ENCODE results near the gene ATG4C. TPM values are rescaled to one million over a fixed set of nuclear protein-coding genes. Genes with fewer than 3 reads are reported as not detected.

The ATG4C gene
- total RNA-seq, 4 donors from 2014 or later: 0.85 to 32.2 (median 11.7) TPM

DNA sequence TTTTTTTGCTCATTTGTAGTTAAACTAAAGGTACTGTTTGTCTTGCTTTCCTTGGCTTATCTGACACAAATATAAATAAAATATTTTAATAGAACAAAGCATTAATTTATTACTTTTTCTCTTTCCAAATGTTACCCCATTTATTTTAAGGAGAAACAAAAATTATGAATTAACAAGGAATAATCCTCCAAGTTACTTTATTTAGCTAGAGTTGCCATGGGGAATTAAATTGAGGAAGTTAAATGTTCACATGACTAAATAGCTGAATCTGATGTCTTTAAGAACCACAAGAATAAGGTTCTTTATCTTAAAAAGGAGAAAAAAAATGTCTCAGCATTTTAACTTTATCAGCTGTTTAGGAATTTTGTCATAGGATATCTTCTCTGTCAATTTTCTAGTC is 12.3 kb downstream of the ATG4C start:
- no peaks in the 10 kb centered on the region for H3K27me3 ChIP-seq
- H3K4me1 ChIP-seq: peaks cover 0 to 1% (median 0%) of the 10 kb centered on the region in 4 donors
- H3K36me3 ChIP-seq: no peaks in the 10 kb centered on the region
- peak overlapping the region in 1 of 4 donors; percentile 38 for H3K27ac ChIP-seq
- H3K4me3 ChIP-seq: no peak overlapping the region
- no peak for TF ChIP-seq POLR2A (IDR thresholded peaks at IDR 0.05)
- TF ChIP-seq CTCF (IDR thresholded peaks at IDR 0.05): no peak
- DNase-seq: no peak
- no peaks in the 10 kb centered on the region for H3K9me3 ChIP-seq

GRCh38 chr1:62799688-62800087 is 15.8 kb downstream of the ATG4C start:
- no peak for TF ChIP-seq CTCF (IDR thresholded peaks at IDR 0.05)
- no peak for TF ChIP-seq POLR2A (IDR thresholded peaks at IDR 0.05)

GRCh38 chr1:62800281-62800680 is 16.3 kb downstream of the ATG4C start:
- peaks cover 0 to 4% (median 0%) of the 10 kb centered on the region in 4 donors for H3K4me1 ChIP-seq
- H3K9me3 ChIP-seq: no peaks in the 10 kb centered on the region
- DNase-seq: peak in 1 of 3 donors; percentile 37
- no peaks in the 10 kb centered on the region for H3K27me3 ChIP-seq
- no peaks in the 10 kb centered on the region for H3K36me3 ChIP-seq
- no peak overlapping the region for H3K4me3 ChIP-seq
- TF ChIP-seq POLR2A (IDR thresholded peaks at IDR 0.05) (no peak), CTCF (IDR thresholded peaks at IDR 0.05) (no peak)
- peak overlapping the region in 1 of 4 donors; percentile 74 for H3K27ac ChIP-seq

More at GRCh38 chr1:62799688-62800087, 15.8 kb downstream of the ATG4C start:
- peak overlapping the region in 1 of 4 donors; percentile 74 for H3K27ac ChIP-seq
- DNase-seq: no peak
- H3K4me3 ChIP-seq: no peak overlapping the region
- no peaks in the 10 kb centered on the region for H3K27me3 ChIP-seq
- H3K36me3 ChIP-seq: no peaks in the 10 kb centered on the region
- peaks cover 0 to 4% (median 0%) of the 10 kb centered on the region in 4 donors for H3K4me1 ChIP-seq
- no peaks in the 10 kb centered on the region for H3K9me3 ChIP-seq

GRCh38 chr1:62800825-62801306 is 16.9 kb downstream of the ATG4C start:
- Histone ChIP-seq H3K9me3 (no peaks in the 10 kb centered on the region), H3K4me1 (peaks cover 0 to 4% (median 0%) of the 10 kb centered on the region in 4 donors), H3K27me3 (no peaks in the 10 kb centered on the region), H3K27ac (peak overlapping the region in 2 of 4 donors; percentile 44 to 74), H3K4me3 (no peak overlapping the region), H3K36me3 (no peaks in the 10 kb centered on the region)
- TF ChIP-seq CTCF (IDR thresholded peaks at IDR 0.05) (no peak), POLR2A (IDR thresholded peaks at IDR 0.05) (no peak)
- DNase-seq: peak in 1 of 3 donors; percentile 40

GRCh38 chr1:62809788-62810187 is 25.9 kb downstream of the ATG4C start:
- peaks cover 0 to 6% (median 0%) of the 10 kb centered on the region in 4 donors for H3K4me1 ChIP-seq
- no peak overlapping the region for H3K4me3 ChIP-seq
- H3K27me3 ChIP-seq: no peaks in the 10 kb centered on the region
- no peak for DNase-seq
- no peaks in the 10 kb centered on the region for H3K9me3 ChIP-seq
- TF ChIP-seq POLR2A (IDR thresholded peaks at IDR 0.05) (no peak), CTCF (IDR thresholded peaks at IDR 0.05) (no peak)
- no peaks in the 10 kb centered on the region for H3K36me3 ChIP-seq
- H3K27ac ChIP-seq: peak overlapping the region in 1 of 4 donors; percentile 58
